ENCODE measurements around the gene DDN.

DNA sequence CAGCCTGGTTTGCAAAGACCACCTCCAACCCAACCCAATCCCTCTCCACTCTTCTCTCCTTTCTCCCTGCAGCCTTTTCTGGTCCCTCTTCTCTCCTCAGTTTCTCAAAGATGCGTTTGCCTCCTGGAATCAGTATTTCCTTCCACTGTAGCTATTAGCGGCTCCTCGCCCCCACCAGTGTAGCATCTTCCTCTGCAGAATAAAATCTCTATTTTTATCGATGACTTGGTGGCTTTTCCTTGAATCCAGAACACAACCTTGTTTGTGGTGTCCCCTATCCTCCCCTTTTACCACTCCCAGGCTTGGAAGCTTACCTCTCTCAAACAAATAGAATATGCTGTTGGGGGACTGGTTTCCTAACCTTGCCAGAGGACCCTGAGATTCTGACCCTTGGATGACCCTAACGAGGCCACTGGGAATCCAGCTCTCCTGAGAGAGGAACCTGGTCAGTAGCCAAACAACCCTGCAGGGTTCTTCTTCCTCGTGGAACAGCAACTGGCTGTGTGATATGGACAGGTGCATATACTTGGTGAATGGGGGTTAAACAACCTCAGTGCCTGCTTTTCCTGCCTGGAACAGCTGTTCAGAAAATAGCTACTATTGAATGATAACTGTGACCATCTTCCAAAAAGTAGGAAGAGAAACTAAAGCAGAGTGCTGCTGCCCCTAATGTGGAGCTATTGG lies 16.6 kb downstream of the DDN start:
- TF ChIP-seq POLR2AphosphoS5 (IDR thresholded peaks at IDR 0.05; ENCODE audit: borderline replicate concordance, low read depth, low read length) (no peak), EZH2 (IDR thresholded peaks at IDR 0.05) (no peak)

All from SK-N-MC (cell line).